Heart left ventricle (tissue), 16 donors: ENCODE measurements around the gene GATA2. TPM values are rescaled to one million over a fixed set of nuclear protein-coding genes. Genes with fewer than 3 reads are reported as not detected.

Experiments
- ATAC-seq, 4 donors: fragments of 200-7000 bp; cut with Tn5 transposase; one replicate each; pipeline ENCODE4 v1.9.1; 2020 to 2022; ENCODE audit warnings: moderate library complexity in 4 of 4, mild to moderate bottlenecking in 3 of 4, moderate number of reproducible peaks in 1 of 4
- DNase-seq, 5 donors: peaks; one replicate each; pipeline ENCODE4 v3.0.0-alpha.2; 2020
- H3K27ac ChIP-seq, 12 donors: fragments of 200-600 bp; sonication (generic) in 4 of 12; one replicate each; pipeline versions ENCODE4 v1.5.0 to v1.8.0; 2016 to 2022; ENCODE audit warnings: mild to moderate bottlenecking in 2 of 12
- H3K27me3 ChIP-seq, 9 donors: fragments of 200-600 bp; sonication (generic) in 2 of 9; one replicate each; pipeline versions ENCODE4 v1.5.1 to v1.8.0; 2016 to 2022; ENCODE audit warnings: mild to moderate bottlenecking in 3 of 9
- H3K36me3 ChIP-seq, 9 donors: fragments of 200-600 bp; sonication (generic) in 2 of 9; one replicate each; pipeline versions ENCODE4 v1.5.0 to v1.8.0; 2018 to 2022; ENCODE audit warnings: mild to moderate bottlenecking in 2 of 9
- H3K4me1 ChIP-seq, 12 donors: fragments of 200-600 bp; sonication (generic) in 4 of 12; one replicate each; pipeline versions ENCODE4 v1.5.0 to v1.8.0; 2016 to 2022; ENCODE audit warnings: mild to moderate bottlenecking in 3 of 12
- H3K4me3 ChIP-seq, 12 donors: fragments of 200-600 bp; sonication (generic) in 4 of 12; one replicate each; pipeline versions ENCODE4 v1.5.0 to v1.8.0; 2017 to 2022; ENCODE audit warnings: mild to moderate bottlenecking in 9 of 12, moderate library complexity in 4 of 12
- H3K9me3 ChIP-seq, 12 donors: fragments of 200-600 bp; sonication (generic) in 4 of 12; one replicate each; pipeline versions ENCODE4 v1.5.0 to v1.8.0; 2016 to 2022; ENCODE audit warnings: mild to moderate bottlenecking in 1 of 12
- POLR2A ChIP-seq, 2 donors: fragments of 450-650 bp; IDR thresholded peaks; one replicate each; pipeline ENCODE4 v1.6.1; 2017; ENCODE audit warnings: antibody characterized with exemption in 2 of 2, mild to moderate bottlenecking in 2 of 2, moderate library complexity in 2 of 2
- WGBS, 4 donors: extraction: QIAGEN DNeasy Blood & Tissue Kit in 2 of 4; methylation state at CpG; one replicate each; pipeline versions ENCODE4 v1.1.5 to v1.1.7; 2013 to 2018; 5-methylcytosine and 5-hydroxymethylcytosine counted together
- intact Hi-C, 10 donors: fragments of 100-400 bp; cut with DNase I; formaldehyde crosslinking; loops; one replicate each; pipeline versions ENCODE4 v1.11.1 to v1.14.2; 2022
- polyA plus RNA-seq, 2 donors: library from polyadenylated mRNA; stranded (reverse); fragments of 200-250 nt; gene quantifications; one replicate each; pipeline ENCODE4 v1.2.3, GENCODE V29; 2013
- total RNA-seq, 9 donors: library from RNA; depleted of rRNA in 2 of 9; stranded (reverse); fragments of >200 nt in 2 of 9; fragmentation: NEBNext Ultra II Directional in 3 of 9; extraction: Animal tissue kit (Norgen Biotek cat#: 25700) in 3 of 9; gene quantifications; one replicate each; pipeline versions ENCODE4 v1.1.0 to v1.2.4, GENCODE V29; 2016 to 2023
- TF ChIP-seq, protein P1 (sequence below), 12 donors: fragments of 200-600 bp; sonication (generic) in 4 of 12; IDR thresholded peaks; one replicate each; pipeline versions ENCODE4 v1.5.0 to v1.8.0; 2018 to 2022; ENCODE audit warnings: antibody characterized with exemption in 12 of 12, mild to moderate bottlenecking in 5 of 12
- donor health status: ischemic (EF 13 %, LVEDD 7.1; RV severe dilation, severe dysfunction).
- donor health status: healthy with polysubstance abuse.
- donor health status: DM: no; HTN: yes; CAD: no.
- donor health status: DM: no; HTN: no; CAD: no.
- donor health status: ischemic (EF 25% LVEDD 6.9; RV normal size, moderate dysfunction).
- donor health status: ischemic (EF 25% LVEDD 5.7; RV mildly dilated, moderate dysfunction).
- donor health status: healthy.
- donor health status: DM: yes; HTN: yes; CAD: no.
- donor health status: ischemic (EF 35%, LVEDD 5.7; RV mildly dilated, moderate dysfunction).
- donor health status: nonischemic (EF 11% LVEDD 7.7; RV severe dilation, severe dysfunction).
- donor health status: DM: yes; HTN: yes; CAD: no.
- donor health status: PGD.
- donor health status: ischemic (EF 29% LVEDD 5.4; RV normal size, mild dysfunction).
- donor health status: nonischemic (EF 23%, LVEDD 6.1; RV moderate dilation, normal function).

GATA2 gene
- total and polyA plus RNA-seq, 11 donors: 6.0 to 30.7 (median 12.8) TPM

DNA sequence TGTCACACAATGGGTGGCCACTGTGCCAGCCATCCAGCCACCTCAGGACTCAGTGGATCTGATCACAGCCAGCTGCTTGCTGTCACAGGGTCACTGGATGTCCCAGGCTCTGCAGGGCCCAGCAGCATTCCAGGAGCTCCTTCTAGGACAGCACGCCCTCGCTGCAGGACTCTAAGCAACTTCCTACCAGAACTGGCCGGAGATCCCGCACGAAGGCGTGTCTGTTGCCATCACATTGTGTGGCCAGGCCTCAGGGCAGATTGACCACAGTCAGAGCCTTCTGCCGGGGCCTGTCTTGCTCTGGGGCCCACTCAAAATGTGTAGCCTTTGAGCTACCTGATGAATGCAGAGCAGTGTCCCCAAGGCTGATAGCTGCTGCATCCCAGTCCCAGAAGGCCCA lies 50.9 kb downstream of the GATA2 start:
- Histone ChIP-seq H3K36me3 (no peaks in the 10 kb centered on the region), H3K9me3 (no peaks in the 10 kb centered on the region), H3K4me3 (no peak overlapping the region), H3K4me1 (no peaks in the 10 kb centered on the region), H3K27me3 (peaks cover 0 to 7% (median 0%) of the 10 kb centered on the region in 9 donors), H3K27ac (no peak overlapping the region)
- intact Hi-C loops: no loop called here
- DNase-seq: no peak
- TF ChIP-seq POLR2A (IDR thresholded peaks at IDR 0.05): no peak
- TF ChIP-seq, protein P1, sequence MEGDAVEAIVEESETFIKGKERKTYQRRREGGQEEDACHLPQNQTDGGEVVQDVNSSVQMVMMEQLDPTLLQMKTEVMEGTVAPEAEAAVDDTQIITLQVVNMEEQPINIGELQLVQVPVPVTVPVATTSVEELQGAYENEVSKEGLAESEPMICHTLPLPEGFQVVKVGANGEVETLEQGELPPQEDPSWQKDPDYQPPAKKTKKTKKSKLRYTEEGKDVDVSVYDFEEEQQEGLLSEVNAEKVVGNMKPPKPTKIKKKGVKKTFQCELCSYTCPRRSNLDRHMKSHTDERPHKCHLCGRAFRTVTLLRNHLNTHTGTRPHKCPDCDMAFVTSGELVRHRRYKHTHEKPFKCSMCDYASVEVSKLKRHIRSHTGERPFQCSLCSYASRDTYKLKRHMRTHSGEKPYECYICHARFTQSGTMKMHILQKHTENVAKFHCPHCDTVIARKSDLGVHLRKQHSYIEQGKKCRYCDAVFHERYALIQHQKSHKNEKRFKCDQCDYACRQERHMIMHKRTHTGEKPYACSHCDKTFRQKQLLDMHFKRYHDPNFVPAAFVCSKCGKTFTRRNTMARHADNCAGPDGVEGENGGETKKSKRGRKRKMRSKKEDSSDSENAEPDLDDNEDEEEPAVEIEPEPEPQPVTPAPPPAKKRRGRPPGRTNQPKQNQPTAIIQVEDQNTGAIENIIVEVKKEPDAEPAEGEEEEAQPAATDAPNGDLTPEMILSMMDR (IDR thresholded peaks at IDR 0.05): no peak
- no peak for ATAC-seq
- 82 to 90% (median 87%) methylated on average over 3 to 7 of the region's 7 CpGs for WGBS, 4 donors

DNA sequence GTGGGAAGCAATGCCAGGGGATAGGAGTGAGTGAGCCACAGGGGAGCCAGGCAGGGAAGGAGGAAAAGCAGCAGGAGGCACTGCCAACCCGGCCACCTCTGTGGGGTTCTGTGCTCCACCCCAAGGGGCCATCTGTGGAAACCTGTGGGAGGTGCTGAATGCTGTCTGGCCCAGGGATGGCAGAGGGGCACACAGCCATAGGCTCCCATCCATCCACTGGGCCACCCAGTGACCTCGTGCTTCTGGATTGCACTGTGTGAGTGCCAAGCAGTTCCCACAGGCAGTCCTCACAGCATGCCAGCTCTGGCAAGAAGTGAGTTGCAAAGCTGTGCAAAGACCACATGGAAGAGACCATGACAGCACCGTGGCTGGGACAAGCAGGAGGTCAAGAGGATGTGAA lies 53.8 kb downstream of the GATA2 start:
- 41 to 55% (median 52%) methylated on average over 2 to 3 of the region's 3 CpGs for WGBS, 4 donors
- H3K9me3 ChIP-seq: no peaks in the 10 kb centered on the region
- peaks cover 0 to 11% (median 2%) of the 10 kb centered on the region in 9 donors for H3K27me3 ChIP-seq
- H3K4me1 ChIP-seq: no peaks in the 10 kb centered on the region
- H3K4me3 ChIP-seq: no peak overlapping the region
- intact Hi-C loops: no loop called here
- DNase-seq (no peak), ATAC-seq (no peak)
- TF ChIP-seq, protein P1 (IDR thresholded peaks at IDR 0.05): no peak
- no peak for TF ChIP-seq POLR2A (IDR thresholded peaks at IDR 0.05)
- no peaks in the 10 kb centered on the region for H3K36me3 ChIP-seq
- no peak overlapping the region for H3K27ac ChIP-seq

DNA sequence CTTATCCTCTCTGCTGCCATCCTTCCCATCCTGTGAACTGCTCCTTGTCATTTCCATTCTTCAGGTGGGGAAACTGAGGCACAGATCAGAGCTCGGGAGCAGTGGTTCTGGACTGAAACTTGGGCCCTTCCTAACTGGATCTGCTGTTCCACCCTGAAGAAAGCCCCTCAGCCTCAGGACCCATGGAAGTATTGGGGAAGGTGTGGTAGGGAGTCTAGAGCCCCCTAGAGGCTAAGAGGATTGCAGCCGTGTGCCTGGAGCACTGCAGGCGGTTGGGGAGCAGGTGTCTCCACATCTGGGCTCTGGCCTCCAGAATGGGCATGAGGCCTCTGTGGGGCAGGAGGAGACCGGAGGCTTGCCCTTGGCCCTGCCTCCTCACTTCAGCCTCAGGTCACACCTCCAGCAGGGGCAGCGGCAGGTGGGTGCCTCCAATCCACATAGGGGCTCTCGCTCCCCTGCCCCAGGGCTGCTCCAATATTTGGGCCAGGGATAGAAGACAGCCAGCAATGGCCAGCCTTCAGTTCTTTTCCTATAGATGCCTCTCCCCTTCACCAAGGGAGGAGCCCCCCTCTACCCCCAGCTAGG lies 54.4 kb downstream of the GATA2 start:
- no peaks in the 10 kb centered on the region for H3K36me3 ChIP-seq
- TF ChIP-seq, protein P1 (IDR thresholded peaks at IDR 0.05): peak in 5 of 12 donors; percentile 13 to 35 (median 24)
- TF ChIP-seq POLR2A (IDR thresholded peaks at IDR 0.05): no peak
- 55 to 67% (median 65%) methylated on average over 3 to 6 of the region's 6 CpGs for WGBS, 4 donors
- intact Hi-C loops: no loop called here
- H3K27me3 ChIP-seq: peaks cover 0 to 17% (median 3%) of the 10 kb centered on the region in 9 donors
- no peak for DNase-seq
- H3K4me3 ChIP-seq: no peak overlapping the region
- no peak overlapping the region for H3K27ac ChIP-seq
- no peak for ATAC-seq
- H3K9me3 ChIP-seq: no peaks in the 10 kb centered on the region
- H3K4me1 ChIP-seq: no peaks in the 10 kb centered on the region

DNA sequence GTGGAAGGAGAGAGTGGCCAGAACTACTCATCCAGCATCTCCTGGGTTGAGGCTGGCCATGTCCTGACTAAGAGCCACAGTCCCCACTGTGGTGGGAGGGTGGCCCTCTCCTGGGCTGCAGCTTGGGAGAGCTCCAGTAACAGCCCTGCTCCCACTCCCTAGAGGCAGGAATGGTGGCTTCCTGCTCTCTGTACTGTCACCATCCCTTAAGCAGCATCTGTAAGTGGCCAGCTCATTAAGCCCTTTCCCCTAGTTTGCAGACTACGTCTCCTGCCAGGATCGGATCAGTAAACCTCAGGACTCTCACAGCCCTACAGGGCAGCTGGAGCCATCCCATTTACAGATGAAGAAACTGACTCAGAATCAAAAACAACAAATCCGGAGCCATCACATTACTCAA lies 56.8 kb downstream of the GATA2 start:
- H3K27ac ChIP-seq: no peak overlapping the region
- peaks cover 0 to 14% (median 5%) of the 10 kb centered on the region in 12 donors for H3K4me1 ChIP-seq
- H3K36me3 ChIP-seq: no peaks in the 10 kb centered on the region
- no peak for TF ChIP-seq POLR2A (IDR thresholded peaks at IDR 0.05)
- TF ChIP-seq, protein P1 (IDR thresholded peaks at IDR 0.05): no peak
- intact Hi-C loops: no loop called here
- H3K27me3 ChIP-seq: peaks cover 8 to 41% (median 26%) of the 10 kb centered on the region in 9 donors
- no peaks in the 10 kb centered on the region for H3K9me3 ChIP-seq
- ATAC-seq (no peak), DNase-seq (no peak)
- 87 to 95% (median 92%) methylated on average over 3 of the region's 3 CpGs for WGBS, 4 donors
- no peak overlapping the region for H3K4me3 ChIP-seq
